Glomerular visceral epithelial cell (primary cell): Measurements from ENCODE around the gene CAPN8.

ENCODE experiments used
- DNase-seq: peaks from one replicate; pipeline ENCODE4 v3.0.0-alpha.2; 2016; ENCODE audit errors: extremely low spot score

The CAPN8 gene

DNA sequence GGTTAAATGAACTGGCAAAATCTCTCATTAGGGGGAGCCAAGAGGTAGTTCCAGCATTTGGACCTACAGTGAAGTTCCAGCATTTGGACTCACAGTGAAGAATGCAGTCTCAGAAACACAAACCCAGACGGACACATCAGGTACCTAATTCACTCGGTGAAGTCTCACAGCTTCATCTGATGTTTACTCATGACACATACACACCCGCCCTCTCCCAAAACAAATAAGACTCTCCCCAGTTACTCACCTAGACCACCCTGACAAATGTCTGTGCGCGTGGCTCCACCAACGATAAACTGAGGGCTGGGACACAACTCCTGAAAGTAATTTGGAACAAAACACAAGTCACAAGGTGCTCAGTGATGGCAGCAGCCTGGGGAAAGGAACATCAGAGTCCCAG is 11.4 kb downstream of the CAPN8 start:
- DNase-seq: no peak

DNA sequence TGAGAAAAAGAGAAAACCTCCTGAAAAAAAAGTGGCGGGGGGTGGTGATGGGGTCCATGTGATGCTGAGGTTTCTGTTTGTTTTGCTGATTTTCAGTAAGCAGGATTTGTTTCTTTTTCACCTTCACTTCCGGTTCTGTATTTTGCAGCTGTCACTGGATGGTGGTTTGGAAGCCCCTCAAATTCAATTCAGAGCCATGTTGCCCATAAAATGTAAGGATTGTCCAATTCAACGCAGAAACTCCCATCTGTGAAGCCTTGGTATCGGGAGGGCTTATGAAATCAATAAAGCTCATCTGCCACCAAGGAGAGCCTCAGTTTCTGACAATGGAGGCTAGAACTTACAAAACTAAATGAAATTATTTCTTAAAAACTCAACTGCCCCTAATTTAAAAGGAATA is 12.1 kb downstream of the CAPN8 start:
- no peak for DNase-seq

DNA sequence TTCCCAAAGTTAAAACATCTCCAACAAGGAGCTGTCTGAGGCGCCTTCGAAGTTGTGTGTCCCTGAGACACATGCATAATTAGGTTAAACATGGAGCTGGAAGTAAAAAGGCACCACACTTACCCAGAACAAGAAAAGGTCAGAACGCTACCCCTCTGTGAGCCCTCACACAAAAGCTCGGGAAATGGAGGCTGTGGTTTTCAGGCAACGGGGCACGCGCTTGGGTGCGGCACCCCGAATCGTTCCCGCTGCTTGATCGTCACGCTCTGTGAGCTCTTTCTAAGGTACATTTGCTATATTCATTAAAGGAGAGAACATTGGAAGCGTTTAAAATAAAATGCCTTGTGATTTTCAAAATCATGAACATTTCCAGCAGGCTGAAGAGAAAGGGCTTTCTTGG is 12.5 kb downstream of the CAPN8 start:
- DNase-seq: no peak

DNA sequence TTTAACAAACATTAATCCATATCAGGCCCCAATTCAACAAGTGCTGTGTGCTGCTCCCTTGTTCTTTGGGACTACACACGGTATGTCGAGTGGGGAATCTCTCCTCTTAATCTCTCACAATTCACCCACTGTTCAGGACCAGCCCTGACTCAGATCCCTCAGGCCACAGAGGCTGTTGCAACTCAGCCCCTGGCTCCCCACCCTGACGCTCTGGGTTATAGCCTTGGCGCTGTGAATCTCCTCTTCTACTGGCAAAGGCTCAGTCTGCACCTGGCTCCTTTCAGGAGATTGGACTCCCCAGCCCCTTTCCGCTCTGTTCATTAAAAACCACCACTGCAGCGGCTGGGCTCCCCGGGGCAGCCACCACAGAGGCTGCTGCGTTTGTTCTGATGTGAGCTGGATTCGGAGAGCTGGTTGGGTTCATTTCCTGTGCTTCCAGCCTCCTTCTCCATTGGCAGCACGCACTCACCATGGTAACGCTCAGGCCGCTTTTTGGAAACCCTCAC is 13.0 kb downstream of the CAPN8 start:
- DNase-seq: no peak

GRCh38 chr1:223651291-223651991 is 14.1 kb downstream of the CAPN8 start:
- DNase-seq: no peak

GRCh38 chr1:223650465-223650864 is 15.0 kb downstream of the CAPN8 start:
- no peak for DNase-seq

DNA sequence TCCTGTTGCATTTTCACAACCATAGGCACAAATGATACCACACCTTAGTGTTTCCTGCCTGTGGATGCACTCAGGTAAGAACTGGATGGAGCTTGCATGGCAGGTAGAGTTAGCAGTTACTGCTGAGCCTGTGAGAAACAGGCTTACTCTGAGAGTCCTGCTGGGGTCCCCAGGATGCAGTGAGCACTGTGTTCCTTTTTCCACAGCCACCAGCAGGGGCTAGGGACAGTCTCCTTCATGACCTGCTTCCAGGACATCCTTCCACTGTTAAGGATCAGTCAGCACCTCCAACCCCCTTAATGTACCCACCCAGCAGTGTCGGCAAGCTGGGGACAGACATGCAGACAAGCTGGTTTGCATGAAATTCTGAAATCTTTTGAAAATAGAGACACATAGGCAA is 16.3 kb downstream of the CAPN8 start:
- no peak for DNase-seq

- DNase-seq: no peak
These were observed 18.3 kb downstream of the CAPN8 start for GRCh38 chr1:223647249-223647648.

DNA sequence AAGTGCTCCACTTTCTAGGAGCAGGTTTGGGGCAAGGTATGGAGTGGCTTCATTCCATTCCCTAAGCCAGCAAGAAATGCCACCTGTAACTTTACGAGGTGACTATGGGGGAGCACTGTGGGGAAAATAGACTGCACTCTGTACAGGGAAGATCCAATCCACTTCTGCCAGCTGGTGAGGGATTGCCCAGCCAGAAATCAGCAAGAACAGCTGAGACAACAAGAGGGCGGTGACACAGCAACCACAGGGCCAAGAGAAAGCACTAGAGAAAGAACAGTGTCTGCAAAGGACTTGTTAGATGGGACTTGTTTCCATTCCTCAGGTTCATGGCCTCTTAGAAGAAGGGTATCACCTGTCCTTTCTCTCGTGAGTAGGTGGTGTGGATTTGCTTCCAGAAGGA is 19.6 kb downstream of the CAPN8 start:
- no peak for DNase-seq

- no peak for DNase-seq
These were observed 23.3 kb downstream of the CAPN8 start for GRCh38 chr1:223642237-223642636.

GRCh38 chr1:223641523-223642039 is 23.9 kb downstream of the CAPN8 start:
- no peak for DNase-seq

- DNase-seq: no peak
These were observed 26.2 kb downstream of the CAPN8 start for GRCh38 chr1:223639331-223639749.

GRCh38 chr1:223635236-223635635 is 30.3 kb downstream of the CAPN8 start:
- no peak for DNase-seq

- DNase-seq: no peak
These were observed 31.1 kb downstream of the CAPN8 start for GRCh38 chr1:223634423-223634822.

DNA sequence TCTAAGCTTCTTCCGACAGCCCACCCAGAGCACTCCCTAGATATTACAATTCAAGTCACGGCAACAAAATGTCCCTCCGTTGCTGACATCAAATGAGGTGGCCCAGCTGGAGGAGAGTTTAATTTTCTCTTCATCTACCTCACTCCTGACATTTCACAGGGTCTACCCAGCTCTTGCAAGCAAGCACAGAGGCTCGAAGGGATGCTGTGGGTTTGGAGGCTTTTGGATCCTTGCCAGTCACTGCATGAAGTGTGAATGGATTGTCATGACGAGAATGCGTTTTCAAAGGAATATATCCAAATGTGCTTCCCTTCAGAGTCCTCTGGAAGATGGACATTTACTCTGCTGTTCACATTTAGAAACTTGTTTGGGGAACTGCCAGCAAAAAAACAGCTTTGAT is 33.5 kb downstream of the CAPN8 start:
- no peak for DNase-seq

DNA sequence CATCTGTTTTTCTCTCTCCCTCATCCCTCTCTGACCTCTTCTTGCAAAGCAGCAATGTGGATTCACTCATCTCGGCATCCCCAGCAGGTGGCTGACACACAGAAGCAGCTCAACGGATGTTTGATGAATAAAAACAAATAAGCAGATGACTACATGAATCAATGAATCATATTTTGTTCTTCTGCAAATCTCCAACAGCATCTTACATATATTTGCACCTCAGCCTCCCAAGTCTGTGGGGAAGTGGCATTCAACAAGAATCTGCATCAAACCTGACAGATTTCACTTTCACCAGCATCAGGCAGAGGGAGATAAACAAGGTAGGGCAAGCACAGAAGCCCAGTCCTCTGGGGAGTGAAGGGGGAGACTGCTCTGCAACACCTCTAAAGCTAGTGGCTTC is 34.0 kb downstream of the CAPN8 start:
- no peak for DNase-seq

- no peak for DNase-seq
These were observed 36.4 kb downstream of the CAPN8 start for GRCh38 chr1:223629126-223629457.

DNA sequence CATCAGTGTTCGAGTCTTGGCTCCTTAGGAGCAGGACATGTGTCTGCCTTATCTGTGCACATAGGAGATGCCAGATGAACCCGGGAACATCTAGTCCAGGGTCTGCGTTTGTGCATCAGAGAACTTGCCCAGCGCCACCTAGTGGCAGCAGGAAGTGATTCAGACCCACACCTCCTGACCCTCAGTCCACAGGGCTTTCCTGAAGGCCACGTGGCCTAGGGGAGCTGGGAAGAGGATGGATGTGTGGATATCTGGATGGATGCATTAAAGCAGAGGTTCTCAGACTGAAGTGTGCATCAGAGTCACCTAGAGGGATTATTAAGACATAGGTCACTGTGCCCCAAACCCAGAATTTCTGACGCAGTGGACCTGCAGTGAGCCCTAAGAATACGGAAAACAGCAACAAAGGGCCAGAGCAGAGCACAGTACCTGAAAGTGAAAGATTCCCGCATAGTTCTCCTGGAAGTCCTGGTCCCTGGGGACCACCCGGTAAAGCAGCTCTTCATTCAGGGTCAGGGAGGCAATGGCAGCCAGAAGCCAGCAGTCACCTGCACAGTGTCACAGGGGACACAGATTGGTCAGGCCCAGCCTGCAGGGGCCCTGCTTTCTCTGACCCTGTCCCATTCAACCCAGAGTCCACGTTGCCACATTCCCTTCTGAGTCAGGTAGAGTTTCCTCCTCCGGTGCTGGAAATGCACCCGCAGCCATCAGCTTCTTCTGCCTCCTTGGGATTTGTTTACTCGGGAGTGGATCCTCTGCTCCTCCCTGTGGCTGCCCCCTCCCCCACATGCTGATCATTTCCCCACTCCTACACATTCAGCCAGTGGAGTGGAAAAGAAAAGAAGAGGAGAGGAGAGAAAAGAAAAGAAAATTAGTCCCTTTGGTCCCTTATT is 37.0 kb downstream of the CAPN8 start:
- peak; percentile 59 for DNase-seq

DNA sequence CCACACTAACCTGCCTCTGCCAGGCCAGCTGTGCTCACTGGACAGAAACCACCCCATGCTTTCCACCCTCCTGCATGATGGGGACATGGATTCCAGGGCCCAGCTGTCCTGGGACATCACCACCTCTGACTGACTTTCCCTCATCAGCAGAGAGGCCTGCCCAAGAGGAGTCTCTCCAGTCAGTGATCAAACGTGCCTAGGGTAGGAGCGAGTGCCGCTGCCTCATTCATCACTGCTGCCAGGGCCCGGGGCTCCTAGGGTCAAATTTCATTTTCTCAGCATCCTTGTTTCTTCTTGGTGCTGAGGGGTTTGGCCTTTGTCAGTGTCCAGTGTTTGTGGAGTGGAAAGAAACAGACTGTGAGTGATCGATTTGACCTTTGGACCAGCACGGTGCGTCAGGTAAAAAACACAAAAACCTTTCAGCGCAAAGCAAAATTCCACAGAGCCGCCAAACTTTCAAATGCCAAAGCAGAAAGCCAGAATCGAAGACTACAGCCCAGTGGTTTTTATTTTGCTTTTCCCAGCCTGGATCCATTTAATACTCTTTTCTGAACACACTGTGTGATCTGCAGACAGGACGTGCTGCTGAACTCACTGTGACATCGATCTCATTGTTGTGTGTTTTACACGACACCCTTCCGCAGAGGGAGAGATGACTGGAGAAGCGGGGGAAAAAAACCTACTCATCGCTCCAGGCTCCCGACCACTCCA is 43.2 kb downstream of the CAPN8 start:
- DNase-seq: no peak

DNA sequence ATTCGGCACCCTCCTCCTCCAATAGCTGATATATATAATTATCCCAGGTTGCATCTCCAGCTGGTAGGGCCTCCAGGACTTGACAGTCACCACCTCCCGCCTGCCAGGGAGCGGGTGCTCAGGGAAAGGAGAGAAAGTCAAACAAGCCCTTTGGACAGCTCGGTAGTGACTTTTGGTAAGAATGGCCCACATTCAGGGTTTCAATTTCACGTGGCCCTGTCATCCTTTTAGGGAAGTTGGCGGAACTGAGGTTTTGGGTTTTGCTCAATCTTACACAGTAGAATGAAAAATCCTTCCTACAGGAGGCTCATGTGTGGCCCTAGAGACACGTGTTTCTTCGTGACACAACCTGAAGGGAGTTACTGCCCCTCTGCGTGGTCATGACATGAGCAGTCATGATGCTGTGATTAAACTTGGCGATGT is 44.2 kb downstream of the CAPN8 start:
- no peak for DNase-seq

DNA sequence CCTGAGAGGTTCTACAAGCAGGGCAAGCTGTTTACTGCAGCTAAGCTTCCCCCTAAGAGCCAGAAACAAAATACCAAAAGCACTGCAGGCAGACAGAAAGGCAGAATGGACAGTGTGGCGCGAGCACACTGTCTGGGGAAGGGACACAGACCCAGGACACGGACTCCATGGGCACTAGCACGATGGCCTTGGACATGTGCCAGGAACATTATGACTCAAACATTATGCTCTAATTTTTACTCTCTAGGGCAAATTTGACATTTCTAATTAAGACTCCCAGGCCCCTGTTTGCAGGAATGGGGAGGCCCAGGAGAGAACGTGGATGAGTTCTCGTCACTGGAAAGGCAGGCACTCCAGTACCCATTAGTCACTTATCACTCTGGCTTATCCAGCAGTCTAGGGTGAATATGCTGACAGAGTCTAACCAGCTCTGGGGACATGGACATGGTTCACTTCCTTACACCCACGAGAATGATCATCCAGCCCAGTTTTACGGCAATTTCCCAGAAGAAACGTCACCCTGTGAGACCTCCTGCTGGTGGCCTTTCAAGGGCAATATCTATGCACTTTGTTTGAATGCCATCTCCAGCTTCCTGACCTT is 45.1 kb downstream of the CAPN8 start:
- DNase-seq: peak; percentile 18

GRCh38 chr1:223618680-223619079 is 46.8 kb downstream of the CAPN8 start:
- DNase-seq: no peak
